GM12865 (cell line): ENCODE data around the gene STT3B.

ENCODE experiments used
- DNase-seq: peaks from one replicate; pipeline ENCODE4 v3.0.0; 2010; ENCODE audit warnings: low read depth
- H3K4me3 ChIP-seq: 2 replicates; pipeline ENCODE4 v1.5.1; 2011; ENCODE audit warnings: mild to moderate bottlenecking, low read depth, low read length, control low read depth
- TF ChIP-seq, protein P1 (sequence below): IDR thresholded peaks from 2 replicates; pipeline ENCODE4 v1.5.1; 2011; ENCODE audit warnings: low read length, control low read depth, low read depth, inconsistent platforms; ENCODE audit not compliant: insufficient read depth; ENCODE audit errors: missing control alignments

The STT3B gene

DNA sequence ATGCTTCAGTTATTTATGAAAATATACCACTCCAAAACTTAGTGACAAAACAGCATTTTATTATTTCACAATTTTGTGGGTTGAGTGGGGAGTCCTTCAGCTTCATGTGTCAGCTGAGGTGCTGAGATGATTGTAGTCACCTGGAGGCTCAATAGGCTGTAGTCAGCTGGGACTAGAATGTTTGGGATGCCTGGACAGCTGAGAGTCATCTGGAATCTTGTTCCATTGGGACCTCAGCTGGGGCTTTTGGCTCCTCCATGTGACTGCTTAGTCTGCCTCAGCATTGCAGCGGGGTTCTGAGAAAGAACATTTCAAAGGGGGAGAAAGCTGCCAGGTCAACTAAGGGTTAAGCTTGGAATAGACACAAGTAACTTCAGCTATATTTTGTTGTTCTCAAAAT, 13.4 kb downstream of the STT3B start:
- TF ChIP-seq, protein P1, sequence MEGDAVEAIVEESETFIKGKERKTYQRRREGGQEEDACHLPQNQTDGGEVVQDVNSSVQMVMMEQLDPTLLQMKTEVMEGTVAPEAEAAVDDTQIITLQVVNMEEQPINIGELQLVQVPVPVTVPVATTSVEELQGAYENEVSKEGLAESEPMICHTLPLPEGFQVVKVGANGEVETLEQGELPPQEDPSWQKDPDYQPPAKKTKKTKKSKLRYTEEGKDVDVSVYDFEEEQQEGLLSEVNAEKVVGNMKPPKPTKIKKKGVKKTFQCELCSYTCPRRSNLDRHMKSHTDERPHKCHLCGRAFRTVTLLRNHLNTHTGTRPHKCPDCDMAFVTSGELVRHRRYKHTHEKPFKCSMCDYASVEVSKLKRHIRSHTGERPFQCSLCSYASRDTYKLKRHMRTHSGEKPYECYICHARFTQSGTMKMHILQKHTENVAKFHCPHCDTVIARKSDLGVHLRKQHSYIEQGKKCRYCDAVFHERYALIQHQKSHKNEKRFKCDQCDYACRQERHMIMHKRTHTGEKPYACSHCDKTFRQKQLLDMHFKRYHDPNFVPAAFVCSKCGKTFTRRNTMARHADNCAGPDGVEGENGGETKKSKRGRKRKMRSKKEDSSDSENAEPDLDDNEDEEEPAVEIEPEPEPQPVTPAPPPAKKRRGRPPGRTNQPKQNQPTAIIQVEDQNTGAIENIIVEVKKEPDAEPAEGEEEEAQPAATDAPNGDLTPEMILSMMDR = no peak

DNA sequence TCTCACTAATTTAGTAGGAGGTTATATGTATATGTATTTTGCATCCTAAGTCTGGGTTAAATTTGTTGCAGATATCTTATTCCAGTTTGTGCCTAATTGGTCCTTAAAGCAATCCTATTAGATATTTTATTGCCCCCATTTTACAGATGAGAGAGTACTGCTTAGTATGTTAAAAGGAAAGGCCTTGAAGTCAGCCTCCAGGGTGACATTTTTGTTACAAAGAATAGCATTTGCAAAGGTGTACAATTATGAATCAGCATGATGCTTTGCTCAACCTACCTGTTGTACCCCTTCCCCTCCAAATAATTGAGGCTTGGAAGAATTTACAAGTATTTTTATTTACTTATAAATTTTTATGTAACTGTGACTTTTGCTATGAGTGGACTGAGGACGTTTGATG, 14.0 kb downstream of the STT3B start:
- DNase-seq = no peak
- no peak overlapping the region for H3K4me3 ChIP-seq
- TF ChIP-seq, protein P1 = no peak

More for the DNA sequence above, 13.4 kb downstream of the STT3B start:
- DNase-seq = no peak
- H3K4me3 ChIP-seq = no peak overlapping the region

DNA sequence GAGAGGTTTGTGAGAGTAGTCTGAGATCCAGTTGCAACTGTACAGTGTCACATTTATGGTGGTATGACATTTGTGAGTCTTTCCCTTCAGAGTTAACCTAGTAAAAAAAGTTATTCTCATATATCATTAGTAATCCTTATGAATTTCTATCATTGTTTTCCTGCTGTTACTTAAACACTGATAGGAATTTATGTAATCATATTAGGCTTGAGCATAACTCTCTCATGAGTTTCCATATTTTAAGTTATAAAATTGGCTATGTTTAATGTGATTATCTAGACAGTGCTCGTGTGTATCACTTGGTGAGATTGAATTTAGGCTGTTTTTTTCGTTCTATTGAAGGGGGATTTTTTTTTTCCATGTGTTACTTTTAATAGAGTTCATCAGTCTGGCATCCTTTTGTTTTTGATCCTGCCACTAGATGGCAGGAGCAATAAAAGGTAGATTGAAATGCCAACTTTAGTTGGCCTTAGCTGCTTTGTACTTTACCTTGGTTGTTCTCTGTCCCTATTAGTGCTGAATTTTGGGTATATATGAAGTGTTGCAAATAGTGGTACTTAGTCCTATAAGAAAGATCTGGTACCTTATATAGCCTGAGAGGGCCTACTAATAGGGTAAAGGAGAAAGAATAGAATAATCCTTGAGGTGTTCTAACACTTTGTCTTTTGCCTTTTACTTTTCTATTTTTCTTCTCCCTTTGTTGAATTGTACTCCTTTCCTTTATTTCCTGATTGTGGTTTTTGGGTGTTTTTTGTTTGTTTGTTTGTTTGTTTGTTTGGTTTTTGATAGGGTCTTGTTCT, 17.9 kb downstream of the STT3B start:
- DNase-seq = no peak
- TF ChIP-seq, protein P1 = peak; percentile 41

DNA sequence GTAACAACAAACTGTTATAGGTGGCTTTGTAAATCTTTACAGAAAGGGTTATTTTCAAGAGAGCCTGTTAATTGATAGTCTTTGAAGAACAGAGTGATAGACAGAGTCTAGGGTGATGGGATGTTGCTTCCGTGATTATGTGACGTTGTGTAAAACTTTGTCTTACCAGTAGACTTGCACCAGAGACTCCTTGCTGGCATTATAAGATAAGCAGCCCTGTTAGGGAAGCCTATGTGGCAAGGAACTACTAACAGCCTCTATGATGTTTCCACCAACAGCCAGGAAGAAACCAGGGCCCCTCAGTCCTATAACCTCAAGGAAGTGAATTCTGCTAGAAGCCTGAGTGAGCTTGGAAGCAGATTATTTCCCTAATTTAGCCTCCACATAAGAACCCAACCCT, 18.9 kb downstream of the STT3B start:
- no peak for DNase-seq
- H3K4me3 ChIP-seq = no peak overlapping the region
- TF ChIP-seq, protein P1 = no peak

More for the DNA sequence above, 17.9 kb downstream of the STT3B start:
- H3K4me3 ChIP-seq = no peak overlapping the region

DNA sequence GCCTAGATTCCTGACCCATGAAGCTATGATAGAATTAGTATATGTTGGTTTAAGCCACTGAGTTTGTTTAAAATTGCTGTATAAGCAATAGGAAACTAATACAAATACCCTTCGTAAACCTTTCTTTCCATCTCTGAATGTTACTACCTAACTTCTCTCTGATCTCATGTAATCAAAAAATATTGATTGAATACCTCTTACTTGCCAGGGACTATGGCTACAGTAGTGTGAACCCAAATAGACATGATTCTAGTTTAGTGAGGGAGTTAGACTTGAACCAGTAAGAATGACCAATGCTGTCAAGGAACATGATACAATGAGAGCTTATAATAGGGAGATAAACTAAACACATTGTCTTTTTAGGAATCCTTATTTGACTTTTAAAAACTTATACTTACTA, 19.4 kb downstream of the STT3B start:
- TF ChIP-seq, protein P1 = no peak
- no peak for DNase-seq

DNA sequence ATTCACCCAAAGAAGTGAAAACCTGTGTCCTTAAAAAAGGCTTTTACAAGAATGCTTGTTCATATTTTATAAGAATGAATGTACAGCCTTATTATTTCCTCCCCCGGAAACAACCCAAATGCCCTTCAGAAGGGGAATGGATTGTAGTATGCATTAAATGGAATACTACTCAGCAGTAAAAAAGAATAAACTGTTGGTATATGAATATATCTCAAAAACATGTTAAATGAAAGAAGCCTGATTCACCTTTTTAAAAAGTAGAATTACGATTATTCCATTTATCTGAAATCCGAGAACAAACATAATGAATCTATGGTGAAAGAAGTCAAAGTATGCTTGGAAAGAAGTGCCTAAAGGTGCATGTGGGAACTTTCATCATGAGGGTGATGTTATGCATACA, 20.5 kb downstream of the STT3B start:
- H3K4me3 ChIP-seq = no peak overlapping the region
- DNase-seq = no peak
- TF ChIP-seq, protein P1 = no peak

More for the DNA sequence above, 19.4 kb downstream of the STT3B start:
- no peak overlapping the region for H3K4me3 ChIP-seq

DNA sequence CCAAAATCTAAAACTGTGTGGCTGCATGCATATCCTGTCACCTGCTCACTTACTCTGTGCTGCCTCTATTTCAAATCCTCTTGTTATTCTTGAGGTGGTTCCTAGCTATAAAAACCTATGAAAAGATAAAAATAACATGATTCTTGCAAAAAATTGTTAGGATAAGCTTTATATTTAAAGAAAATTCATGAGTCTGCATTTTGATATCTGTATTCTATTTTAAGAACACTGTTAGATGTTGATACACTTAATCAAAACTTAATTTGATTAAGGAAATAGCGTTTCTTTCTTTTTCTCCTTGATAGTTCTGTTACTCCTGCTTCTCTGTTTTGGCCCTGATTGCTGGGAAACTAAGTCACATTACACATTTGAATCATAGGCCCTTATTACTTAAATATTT, 22.5 kb downstream of the STT3B start:
- TF ChIP-seq, protein P1 = no peak
- DNase-seq = no peak
- no peak overlapping the region for H3K4me3 ChIP-seq
